Ascending aorta (tissue), 2 donors: Measurements from ENCODE around the gene LRIF1. TPM values are rescaled to one million over a fixed set of nuclear protein-coding genes. Genes with fewer than 3 reads are reported as not detected.

Experiments used
- DNase-seq, 2 donors: peaks; one replicate each; pipeline ENCODE4 v3.0.0-alpha.2; 2019; ENCODE audit warnings: low spot score in 2 of 2
- H3K27ac ChIP-seq, 2 donors: fragments of 200-600 bp; sonication (generic); one replicate each; pipeline ENCODE4 v1.5.1; 2016 to 2017; ENCODE audit warnings: mild to moderate bottlenecking in 1 of 2
- H3K27me3 ChIP-seq: fragments of 200-600 bp; sonication (generic); one replicate; pipeline ENCODE4 v1.5.1; 2017
- H3K36me3 ChIP-seq, 2 donors: fragments of 200-600 bp; sonication (generic); one replicate each; pipeline ENCODE4 v1.5.1; 2016
- H3K4me1 ChIP-seq, 2 donors: fragments of 200-600 bp; sonication (generic); one replicate each; pipeline ENCODE4 v1.5.1; 2016 to 2017; ENCODE audit warnings: mild to moderate bottlenecking in 1 of 2
- H3K4me3 ChIP-seq, 2 donors: fragments of 200-600 bp; sonication (generic); one replicate each; pipeline ENCODE4 v1.5.1; 2016 to 2017; ENCODE audit warnings: mild to moderate bottlenecking in 1 of 2
- H3K9me3 ChIP-seq, 2 donors: fragments of 200-600 bp; sonication (generic); one replicate each; pipeline ENCODE4 v1.5.1; 2016
- intact Hi-C: fragments of 100-400 bp; cut with DNase I; formaldehyde crosslinking; loops from one replicate; pipeline ENCODE4 v1.15.1; 2023
- total RNA-seq: library from RNA; depleted of rRNA; stranded (reverse); fragments of >200 nt; gene quantifications from one replicate; pipeline ENCODE4 v1.1.0, GENCODE V29; 2016
- TF ChIP-seq, protein P1 (sequence below), 3 experiments: fragments of 200-600 bp in 2 of 3; fragments of 450-650 bp in 1 of 3; sonication (generic) in 2 of 3; IDR thresholded peaks; one replicate each; pipeline ENCODE4 v1.5.1; 2016 to 2019; ENCODE audit warnings: antibody characterized with exemption in 3 of 3, mild to moderate bottlenecking in 1 of 3, moderate library complexity in 1 of 3

LRIF1 gene
- total RNA-seq, 1 donor from 2014 or later = 3.5 TPM

DNA sequence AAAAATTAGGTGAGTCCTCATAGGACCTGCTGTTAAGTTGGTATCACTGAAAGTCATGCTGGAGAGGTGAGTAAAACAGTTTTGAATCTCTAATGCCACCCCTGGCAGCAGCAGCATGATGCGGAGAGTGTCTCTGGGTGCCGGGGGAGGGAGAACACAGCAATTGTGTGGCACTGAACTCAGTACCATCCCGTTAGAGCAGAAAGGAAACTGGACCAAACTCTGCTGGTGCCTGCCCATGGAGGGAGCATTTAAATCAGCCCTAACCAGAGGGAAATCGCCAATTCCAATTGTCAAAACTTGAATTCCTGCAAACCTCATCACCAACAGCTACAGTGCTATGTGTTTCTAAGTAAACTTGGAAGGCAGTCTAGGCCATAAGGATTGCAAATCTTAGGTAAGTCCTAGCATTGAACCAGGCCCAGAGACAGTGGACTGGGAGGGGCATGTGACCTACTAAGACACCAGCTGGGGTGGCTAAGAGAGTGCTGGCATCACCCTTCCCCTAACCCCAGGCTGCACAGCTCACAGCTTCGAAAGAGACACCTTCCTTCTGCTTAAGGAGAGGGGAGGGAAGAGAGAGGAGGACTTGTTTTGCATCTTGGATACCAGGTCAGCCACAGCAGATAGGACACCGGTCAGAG is 60.8 kb downstream of the LRIF1 start:
- intact Hi-C loops = no loop called here
- Histone ChIP-seq H3K4me3 (no peak overlapping the region), H3K9me3 (no peaks in the 10 kb centered on the region), H3K27me3 (no peaks in the 10 kb centered on the region), H3K27ac (no peak overlapping the region), H3K36me3 (no peaks in the 10 kb centered on the region), H3K4me1 (no peaks in the 10 kb centered on the region)
- TF ChIP-seq, protein P1, sequence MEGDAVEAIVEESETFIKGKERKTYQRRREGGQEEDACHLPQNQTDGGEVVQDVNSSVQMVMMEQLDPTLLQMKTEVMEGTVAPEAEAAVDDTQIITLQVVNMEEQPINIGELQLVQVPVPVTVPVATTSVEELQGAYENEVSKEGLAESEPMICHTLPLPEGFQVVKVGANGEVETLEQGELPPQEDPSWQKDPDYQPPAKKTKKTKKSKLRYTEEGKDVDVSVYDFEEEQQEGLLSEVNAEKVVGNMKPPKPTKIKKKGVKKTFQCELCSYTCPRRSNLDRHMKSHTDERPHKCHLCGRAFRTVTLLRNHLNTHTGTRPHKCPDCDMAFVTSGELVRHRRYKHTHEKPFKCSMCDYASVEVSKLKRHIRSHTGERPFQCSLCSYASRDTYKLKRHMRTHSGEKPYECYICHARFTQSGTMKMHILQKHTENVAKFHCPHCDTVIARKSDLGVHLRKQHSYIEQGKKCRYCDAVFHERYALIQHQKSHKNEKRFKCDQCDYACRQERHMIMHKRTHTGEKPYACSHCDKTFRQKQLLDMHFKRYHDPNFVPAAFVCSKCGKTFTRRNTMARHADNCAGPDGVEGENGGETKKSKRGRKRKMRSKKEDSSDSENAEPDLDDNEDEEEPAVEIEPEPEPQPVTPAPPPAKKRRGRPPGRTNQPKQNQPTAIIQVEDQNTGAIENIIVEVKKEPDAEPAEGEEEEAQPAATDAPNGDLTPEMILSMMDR (IDR thresholded peaks at IDR 0.05) = no peak
- DNase-seq = no peak

DNA sequence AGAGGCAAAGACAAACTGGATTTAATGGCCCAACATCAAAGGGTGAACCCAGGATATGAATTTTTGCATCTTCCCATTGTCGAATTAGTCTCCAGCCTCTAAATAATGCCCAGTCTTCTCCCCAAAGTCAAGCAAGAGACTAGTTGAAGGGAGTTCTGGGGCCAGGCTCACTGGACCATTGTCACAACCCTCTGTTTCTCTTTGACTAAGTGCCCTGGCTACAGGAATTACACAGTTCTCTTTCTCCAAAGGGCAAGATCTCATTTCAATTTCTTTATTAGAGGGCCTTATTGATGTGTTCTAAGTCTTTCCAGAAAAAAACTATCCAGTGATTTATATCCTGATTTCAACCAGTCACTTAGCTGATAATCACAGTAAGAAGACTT is 64.3 kb downstream of the LRIF1 start:
- Histone ChIP-seq H3K4me1 (no peaks in the 10 kb centered on the region), H3K27ac (no peak overlapping the region), H3K9me3 (no peaks in the 10 kb centered on the region), H3K4me3 (no peak overlapping the region), H3K27me3 (no peaks in the 10 kb centered on the region), H3K36me3 (no peaks in the 10 kb centered on the region)
- TF ChIP-seq, protein P1 (IDR thresholded peaks at IDR 0.05) = no peak
- no peak for DNase-seq
- intact Hi-C loops = no loop called here

- Histone ChIP-seq H3K4me1 (no peaks in the 10 kb centered on the region), H3K4me3 (no peak overlapping the region), H3K36me3 (no peaks in the 10 kb centered on the region), H3K27ac (no peak overlapping the region), H3K9me3 (no peaks in the 10 kb centered on the region), H3K27me3 (no peaks in the 10 kb centered on the region)
- no peak for DNase-seq
- TF ChIP-seq, protein P1 (IDR thresholded peaks at IDR 0.05) = no peak
- intact Hi-C loops = no loop called here
These were observed 64.8 kb downstream of the LRIF1 start for GRCh38 chr1:110898734-110899457.

DNA sequence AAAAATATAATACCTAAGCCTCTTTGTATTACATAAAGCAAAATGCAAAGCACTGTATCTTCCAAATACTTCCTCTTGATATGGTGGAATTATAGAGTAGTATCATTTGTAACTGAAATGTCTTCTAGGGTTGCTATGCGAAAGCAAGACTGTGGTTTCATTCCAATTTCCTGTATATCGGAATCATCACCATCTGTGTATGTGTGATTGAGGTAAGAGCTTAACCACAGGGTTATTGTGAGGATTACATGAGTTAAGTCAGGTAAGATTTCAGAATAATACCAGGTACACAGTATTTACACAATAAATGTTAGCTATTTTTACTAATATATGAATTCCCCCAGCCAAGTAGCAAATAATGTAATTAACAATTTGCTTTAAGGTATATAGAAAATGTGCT is 66.0 kb downstream of the LRIF1 start:
- no peak for DNase-seq
- Histone ChIP-seq H3K4me3 (no peak overlapping the region), H3K4me1 (no peaks in the 10 kb centered on the region), H3K27me3 (no peaks in the 10 kb centered on the region), H3K9me3 (no peaks in the 10 kb centered on the region), H3K27ac (no peak overlapping the region), H3K36me3 (no peaks in the 10 kb centered on the region)
- TF ChIP-seq, protein P1 (IDR thresholded peaks at IDR 0.05) = no peak
- intact Hi-C loops = no loop called here

Other genes with a start within 250 kb of the LRIF1 start
- gene CD53, start 90.8 kb downstream of the LRIF1 start, total RNA-seq = 18.7 TPM
- 60.2 TPM for gene DRAM2, start 176.2 kb upstream of the LRIF1 start, total RNA-seq
- 6.6 TPM for gene CEPT1, start 176.3 kb upstream of the LRIF1 start, total RNA-seq
- gene DENND2D, start 236.7 kb upstream of the LRIF1 start, total RNA-seq = 4.4 TPM